ENCODE results near the gene NEUROD2.

DNA sequence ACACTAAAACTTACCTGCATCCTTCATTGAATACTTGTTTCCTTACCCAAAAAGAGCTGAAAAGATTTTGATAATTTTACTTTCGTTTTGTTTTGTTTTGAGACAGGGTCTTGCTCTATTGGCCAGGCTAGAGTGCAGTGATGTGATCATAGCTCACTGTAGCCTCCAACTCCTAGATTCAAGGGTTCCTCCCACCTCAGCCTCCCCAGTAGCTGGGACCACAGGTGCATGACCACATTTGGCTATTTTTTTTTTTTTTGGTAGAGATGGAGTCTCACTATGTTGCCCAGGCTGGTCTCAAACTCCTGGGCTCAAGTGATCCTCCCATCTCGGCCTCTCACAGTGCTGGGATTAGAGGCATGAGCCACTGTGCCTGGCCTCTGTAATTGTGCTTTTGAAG lies 47.4 kb upstream of the NEUROD2 start:
- no peak for TF ChIP-seq CTCF (IDR thresholded peaks at IDR 0.05)
- no peak for TF ChIP-seq POLR2A (IDR thresholded peaks at IDR 0.05)
